GM12864 (cell line): ENCODE measurements around the gene ADGRA1.

Experiments used
- DNase-seq: peaks from one replicate; pipeline ENCODE4 v3.0.0-alpha.2; 2011; ENCODE audit warnings: low read depth
- H3K4me3 ChIP-seq: 2 replicates; pipeline ENCODE4 v1.5.1; 2011; ENCODE audit warnings: mild to moderate bottlenecking, low read depth, low read length, control low read depth
- CTCF ChIP-seq: IDR thresholded peaks from 2 replicates; pipeline ENCODE4 v1.5.1; 2011; ENCODE audit warnings: low read depth, mild to moderate bottlenecking, moderate library complexity, low read length, control low read depth, inconsistent platforms; ENCODE audit errors: missing control alignments

Gene ADGRA1

GRCh38 chr10:133083422-133084100 is 4.2 kb upstream of the ADGRA1 start:
- TF ChIP-seq CTCF = no peak
- no peak for DNase-seq

GRCh38 chr10:133084491-133084890 is 3.2 kb upstream of the ADGRA1 start:
- no peak for TF ChIP-seq CTCF
- H3K4me3 ChIP-seq = no peak overlapping the region
- no peak for DNase-seq

More at GRCh38 chr10:133083422-133084100, 4.2 kb upstream of the ADGRA1 start:
- no peak overlapping the region for H3K4me3 ChIP-seq

GRCh38 chr10:133085251-133086125 is 2.2 kb upstream of the ADGRA1 start:
- TF ChIP-seq CTCF = no peak
- H3K4me3 ChIP-seq = no peak overlapping the region
- DNase-seq = no peak

GRCh38 chr10:133086247-133086646 is 1.5 kb upstream of the ADGRA1 start:
- TF ChIP-seq CTCF = no peak
- no peak for DNase-seq
- H3K4me3 ChIP-seq = no peak overlapping the region

- DNase-seq = no peak
- H3K4me3 ChIP-seq = no peak overlapping the region
Measured at GRCh38 chr10:133087045-133087678, 562 bp upstream of the ADGRA1 start.

More at GRCh38 chr10:133087045-133087678, 562 bp upstream of the ADGRA1 start:
- TF ChIP-seq CTCF = no peak
